Epidermal melanocyte (primary cell): ENCODE measurements around the gene TNS1.
"Not testable (repeated sequence)": the region's sequence is repeated elsewhere in the genome, so short reads cannot be mapped to it uniquely, and the experiment has no call there.

Source experiments
- DNase-seq: peaks from one replicate; pipeline ENCODE4 v3.0.0; 2011; ENCODE audit warnings: low spot score; ENCODE audit not compliant: insufficient read length

The TNS1 gene

DNA sequence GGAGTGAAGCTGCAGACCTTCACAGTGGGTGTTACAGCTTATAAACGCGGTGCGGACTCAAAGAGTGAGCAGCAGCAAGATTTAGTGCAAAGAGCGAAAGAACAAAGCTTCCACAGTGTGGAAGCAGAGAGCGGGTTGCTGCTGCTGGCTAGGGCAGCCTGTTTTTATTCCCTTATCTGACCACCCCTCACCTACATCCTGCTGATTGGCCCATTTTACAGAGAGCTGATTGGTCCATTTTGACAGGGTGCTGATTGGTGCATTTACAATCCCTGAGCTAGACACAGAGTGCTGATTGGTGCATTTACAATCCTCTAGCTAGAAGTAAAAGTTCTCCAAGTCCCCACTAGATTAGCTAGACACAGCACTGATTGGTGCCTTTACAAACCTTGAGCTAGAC, 216.2 kb downstream of the TNS1 start:
- not testable (repeated sequence) for DNase-seq

DNA sequence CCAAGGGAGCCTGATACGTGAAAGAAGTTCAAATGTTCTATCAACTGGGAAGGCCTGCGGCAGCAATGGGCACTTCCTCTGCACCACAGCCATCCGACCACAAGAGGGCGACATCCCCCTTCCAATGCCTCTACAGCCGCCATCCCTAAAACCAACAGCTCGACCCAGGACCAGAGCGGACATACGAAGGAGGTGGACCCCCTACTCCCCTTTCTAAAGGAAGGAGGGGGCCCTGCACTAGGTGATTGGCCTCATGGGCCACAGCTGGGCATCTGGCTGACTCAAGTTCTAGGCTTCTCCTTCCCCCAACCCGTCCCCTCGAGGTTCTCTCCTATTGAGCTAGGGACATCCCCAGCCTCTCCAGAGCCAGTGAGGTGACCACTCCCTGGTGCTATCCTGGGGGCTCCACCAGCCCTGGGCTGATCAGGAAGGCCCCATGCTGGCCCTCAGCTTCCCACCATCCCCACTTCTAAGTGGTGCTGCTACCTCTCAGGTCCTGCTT, 217.2 kb downstream of the TNS1 start:
- DNase-seq, result peak; percentile 71

DNA sequence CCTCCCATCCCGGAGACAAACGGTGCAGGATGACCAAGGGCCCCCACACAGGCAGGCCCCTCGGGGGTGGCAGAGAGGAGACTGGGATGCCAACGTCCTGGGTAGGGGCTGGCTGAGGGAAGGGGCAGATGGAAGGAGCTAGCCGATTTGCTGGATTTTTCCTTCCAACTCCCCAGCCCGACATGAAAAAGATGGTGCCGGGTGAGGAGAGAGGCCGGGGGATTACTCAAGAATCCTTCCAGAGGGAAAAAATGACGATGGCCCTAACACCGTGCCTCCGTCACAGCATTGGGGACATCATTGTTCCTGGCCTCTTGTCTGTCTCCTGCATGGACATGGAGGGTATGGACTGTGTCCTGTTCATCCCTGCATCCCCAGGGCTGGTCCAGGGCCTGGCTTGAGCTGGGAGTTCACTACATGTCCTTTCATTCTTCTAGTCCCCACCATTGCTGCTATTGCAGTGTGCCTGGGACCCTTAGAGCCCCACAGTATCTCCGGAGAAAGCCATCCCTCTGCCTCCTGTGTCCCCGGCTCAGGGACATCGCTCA, 217.7 kb downstream of the TNS1 start:
- DNase-seq, result no peak

DNA sequence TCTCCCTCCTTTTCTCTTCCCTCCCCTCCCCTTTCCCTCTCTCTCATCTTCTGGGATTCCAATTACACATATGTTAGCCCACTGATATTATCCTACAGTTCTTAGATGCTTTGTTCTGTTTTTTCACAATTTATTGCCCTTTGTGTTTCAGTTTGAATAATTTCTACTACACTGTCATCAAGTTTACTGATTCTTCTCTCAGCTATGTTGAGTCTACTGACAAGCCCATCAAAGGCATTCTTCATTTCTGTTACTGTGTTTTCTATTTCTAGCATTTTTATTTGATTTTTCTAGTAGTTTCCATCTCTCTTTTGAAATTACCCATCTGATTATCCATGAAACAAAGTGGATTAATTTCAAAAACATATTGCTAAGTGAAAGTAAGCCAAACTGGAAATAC, 219.6 kb downstream of the TNS1 start:
- no peak for DNase-seq

DNA sequence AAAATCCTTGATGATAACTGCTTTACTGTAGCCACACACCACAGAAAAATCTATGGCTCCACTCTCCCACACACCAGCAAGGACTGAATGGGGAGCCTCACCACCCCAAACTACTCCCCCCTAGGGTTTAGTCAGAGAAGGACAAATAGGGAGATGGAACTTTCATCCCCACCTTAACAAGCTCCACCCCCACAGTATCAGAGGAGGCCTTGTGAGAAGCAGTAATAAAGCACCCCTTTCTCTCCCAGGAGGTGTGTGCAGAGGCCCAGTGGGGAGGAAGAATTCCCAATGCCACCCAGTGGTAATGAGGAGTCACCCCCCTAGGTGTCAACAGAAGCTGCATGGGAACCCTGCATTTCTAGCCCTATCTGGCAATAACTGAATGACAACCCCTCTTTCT, 224.9 kb downstream of the TNS1 start:
- no peak for DNase-seq

DNA sequence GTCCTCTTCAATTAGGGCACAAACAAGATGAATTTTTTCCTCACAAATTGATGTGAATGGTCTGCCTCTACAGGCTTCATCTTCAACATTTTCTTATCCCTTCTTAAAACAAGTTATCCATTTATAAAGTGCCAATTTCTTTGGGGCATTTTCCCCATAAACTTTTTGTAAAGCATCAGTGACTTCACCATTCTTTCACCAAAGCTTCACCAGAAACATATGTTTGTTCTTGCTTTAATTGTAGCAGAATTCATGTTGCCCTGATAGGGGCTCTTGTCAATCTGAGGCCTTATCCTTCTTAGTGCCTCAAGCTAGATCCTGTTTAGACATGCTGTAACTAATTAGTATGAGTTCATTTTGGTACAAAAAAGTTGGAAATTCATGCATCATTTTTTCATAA, 226.2 kb downstream of the TNS1 start:
- no peak for DNase-seq

DNA sequence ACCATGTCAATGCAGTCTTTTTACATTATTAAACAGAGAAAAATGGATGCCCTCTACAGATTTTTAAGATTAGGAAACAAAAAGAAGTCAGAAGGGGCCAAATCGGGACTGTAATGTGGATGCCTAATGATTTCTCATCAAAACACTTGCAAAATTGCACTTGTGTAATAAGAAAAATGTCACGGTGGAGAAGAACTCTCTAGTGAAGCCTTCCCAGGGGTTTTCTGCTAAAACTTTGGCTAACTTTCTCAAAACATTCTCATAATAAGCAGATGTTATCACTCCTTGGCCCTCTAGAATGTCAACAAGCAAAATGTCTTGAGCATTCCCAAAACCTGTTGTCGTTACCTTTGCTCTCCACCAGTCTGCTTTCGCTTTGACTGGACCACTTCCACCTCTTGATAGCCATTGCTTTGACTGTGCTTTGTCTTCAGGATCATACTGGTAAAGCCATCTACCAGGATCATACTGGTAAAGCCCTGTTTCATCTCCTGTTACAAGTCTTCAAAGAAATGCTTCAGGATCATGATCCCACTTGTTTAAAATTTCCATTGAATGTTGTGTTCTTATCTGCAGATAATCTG, 226.8 kb downstream of the TNS1 start:
- DNase-seq, result no peak

DNA sequence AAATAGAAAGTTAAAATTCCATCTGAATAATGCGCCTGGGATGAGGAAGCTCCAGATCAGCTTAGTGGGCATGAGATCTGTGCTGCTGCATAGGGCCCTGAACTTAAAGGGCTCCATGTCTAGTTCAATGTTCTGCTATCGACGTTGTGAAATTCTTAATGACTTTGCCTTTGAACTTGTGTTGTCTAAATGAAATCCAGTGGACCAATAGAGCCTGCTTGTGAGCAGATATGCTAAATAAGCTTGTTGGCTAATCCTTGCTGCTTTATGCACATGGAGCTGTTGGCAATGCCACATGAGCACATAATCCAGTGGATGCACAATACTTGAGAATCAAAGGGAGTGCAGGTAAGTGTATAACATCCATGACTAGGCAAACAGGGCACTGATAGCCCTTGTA, 228.6 kb downstream of the TNS1 start:
- DNase-seq, result no peak

DNA sequence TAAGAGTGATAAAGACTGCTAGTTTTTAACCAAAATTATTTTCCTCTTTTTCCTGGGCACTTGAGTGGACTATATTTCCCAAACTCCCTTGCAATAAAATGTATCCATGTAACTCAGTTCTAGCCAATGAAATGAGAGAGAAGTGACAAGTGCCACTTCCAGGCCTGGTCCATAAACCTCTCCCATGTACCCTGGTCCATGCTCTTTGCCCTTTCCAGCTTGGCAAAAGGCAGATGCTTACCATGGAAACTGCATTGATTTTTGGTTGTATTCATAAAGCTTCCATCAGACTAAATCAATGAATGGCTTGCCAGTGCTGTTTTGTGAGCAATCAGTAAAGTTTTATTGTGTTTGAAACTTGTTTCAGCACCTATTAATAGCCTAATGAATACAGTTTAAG, 229.3 kb downstream of the TNS1 start:
- DNase-seq, result no peak

DNA sequence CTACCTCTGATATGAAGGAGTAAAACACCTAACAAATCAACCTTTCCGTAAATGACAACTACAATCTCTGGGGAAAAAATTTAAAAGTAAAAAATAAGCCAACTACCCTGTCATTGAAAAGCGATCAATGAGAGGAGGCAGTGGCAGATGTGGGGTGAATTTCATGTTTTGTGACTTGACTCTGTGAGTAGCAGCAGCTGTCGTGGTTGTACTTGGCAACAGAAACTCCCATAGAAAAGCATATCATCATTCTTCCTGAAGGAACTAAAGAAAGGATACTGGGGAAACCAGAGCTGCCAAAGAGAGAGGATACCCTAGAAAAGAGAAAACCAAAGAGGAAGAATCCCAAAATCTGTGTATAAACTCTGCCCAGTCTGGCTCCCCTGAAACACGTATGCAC, 236.4 kb downstream of the TNS1 start:
- no peak for DNase-seq

DNA sequence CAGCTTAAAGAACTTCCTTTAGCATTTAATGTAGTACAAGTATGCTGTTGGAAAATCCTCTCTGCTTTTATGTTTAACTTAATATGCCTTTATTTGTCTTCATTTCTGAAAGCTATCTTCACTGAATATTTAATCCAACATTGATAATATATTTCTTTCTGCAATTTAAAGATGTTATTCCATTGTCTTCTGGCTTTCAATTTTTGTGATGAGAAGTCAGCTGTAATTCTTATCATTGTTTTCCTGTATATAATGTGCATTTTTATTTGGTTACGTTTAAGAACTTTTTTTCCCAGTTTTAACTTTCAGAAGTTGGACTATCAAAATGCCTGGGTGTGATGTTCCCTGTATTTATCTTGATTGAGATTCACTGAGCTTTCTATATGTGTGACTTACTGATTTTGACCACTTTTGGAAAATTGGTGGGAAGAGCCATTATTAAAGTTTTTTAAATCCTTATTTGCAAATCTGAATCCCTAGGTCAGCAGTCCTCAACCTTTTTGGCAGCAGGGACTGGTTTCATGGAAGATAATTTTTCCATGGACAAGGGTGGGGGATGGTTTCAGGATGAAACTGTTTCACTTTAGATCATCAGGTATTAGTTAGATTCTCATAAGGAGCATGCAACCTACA, 241.0 kb downstream of the TNS1 start:
- DNase-seq, result no peak

DNA sequence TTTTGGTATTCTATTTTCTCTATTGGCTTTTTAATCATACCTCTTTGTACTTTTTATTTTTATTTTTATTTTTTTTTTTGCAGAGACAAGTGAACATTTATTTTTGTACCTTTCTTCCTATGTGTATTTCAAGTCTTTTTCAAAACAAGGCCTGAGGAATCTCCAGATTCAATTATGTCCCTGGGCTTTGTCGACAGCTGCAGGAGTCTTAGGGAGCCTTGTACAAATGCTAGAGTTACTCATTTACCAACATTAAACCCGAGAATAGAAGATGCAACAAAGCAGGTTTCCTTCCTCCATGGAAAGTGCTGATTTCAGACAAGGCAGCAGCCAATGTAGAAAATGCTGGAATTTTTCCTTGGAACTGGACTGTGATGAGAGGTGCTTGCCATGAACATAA, 242.8 kb downstream of the TNS1 start:
- no peak for DNase-seq

DNA sequence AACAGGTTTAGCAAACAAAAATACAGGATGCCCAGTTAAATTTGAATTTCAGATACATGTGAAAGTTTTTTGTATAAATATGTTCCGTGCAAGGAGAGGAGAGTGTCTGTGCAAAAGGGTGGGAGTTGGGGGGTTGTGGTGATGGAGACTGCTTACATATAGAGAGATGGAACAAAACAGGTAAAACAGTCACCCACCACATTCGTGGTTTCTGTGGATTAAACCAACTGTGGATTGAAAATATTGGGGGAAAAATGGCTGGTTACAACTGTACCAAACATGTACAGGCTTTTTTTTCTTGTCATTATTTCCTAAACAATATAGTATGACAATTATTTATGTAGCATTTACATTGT, 245.7 kb downstream of the TNS1 start:
- no peak for DNase-seq

DNA sequence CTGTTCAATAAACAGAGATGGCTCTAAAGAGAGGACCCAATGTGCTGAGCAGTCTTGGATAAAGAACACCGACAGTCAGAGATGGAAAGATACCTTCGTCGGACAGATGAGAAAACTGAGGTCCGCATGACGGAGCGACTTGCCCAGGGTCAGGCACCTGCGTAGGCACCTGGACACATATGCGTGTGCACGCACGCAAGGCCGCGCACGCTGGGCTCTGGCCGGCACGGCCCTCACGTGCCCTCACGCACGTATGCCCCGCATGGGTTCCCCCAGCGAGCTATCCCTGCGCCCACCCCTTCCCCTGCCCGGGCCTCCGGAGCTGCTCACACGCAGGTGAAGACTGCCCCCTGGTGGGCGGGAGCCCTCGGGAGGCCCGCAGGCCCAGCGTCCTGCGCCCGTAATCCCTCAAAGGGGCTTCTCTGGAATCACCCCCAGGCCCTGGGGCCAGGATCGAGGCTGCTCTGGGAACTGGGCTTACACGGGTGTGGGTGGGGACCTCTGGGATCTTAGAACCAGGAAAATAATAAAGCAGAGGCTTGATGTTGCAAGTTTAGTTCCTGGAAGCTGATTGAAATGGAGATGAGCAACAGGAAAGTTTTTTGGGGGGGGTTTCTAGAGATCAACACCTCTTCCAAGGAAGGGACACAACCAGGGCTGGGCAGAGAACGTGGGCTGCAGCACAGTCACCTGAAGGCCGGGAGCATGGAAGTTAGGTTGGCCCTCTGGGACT, 246.3 kb downstream of the TNS1 start:
- DNase-seq, result peak; percentile 69

DNA sequence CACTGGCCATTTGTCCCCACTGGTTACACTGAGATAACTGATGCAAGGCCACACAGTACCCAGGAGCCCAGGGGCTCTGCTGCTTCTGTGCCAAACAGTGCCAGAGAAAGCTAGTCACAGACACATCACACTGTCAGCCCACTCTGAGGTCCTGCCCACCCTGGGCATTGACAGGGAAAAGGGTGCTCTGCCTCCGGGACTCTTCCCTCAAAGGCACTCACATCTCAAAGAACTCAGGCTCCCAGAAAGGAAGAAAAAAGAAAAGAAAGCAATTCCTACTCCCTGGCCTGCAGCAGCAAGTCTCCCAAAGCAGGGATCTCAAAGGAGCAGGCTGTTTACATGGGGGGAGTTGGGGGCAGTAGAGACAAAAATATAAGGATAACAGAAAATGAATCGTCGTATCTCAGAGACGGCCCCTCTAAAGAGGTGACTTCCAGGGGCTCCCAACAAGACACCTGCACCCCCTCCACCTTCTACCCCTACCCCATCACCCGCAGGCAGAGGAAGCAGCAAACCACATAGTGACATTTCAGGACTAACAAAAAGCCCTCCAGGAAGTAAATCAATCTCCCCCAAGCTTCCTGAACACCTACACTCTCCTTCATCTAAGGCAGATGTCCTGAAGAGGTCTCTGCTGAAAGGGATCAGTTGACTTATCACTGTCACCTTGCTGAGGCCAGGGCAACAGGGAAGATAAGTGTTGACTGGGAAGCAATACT, 247.6 kb downstream of the TNS1 start:
- no peak for DNase-seq

DNA sequence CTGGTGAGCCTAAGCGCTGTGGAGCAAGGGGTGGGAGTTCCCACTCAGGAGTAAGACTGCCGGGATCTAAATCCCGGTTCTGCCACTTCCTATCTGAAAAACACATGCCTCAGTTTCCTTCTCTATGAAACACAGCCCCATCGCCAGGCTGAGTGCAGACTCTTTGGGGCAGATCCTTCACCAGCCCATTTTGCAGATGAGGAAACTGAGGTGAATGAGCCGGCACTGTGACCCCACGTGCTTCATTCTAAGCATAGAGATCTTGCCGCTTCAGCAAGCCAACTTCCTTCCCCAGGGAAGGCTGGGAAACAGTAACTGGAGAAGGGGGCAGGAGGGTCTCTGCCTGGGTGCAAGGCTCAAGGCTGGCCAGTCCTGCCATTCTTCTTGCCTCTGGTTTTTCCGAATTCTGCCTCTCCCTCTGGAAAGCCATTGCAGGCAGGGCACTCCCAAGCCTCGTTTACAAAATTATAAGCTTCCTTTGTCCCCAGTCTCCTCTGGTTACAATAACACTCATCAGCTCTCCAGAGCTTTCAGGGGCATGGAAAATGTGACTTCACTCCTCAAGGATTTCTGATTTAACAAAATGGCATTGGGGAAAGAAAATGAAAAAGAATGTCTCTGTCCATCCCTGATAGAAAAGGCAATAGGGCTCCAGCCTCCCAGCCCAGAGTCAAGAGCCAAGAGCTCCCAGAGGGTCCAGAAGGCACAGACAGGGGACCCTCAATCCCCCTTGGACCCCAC, 249.2 kb downstream of the TNS1 start:
- DNase-seq, result no peak

DNA sequence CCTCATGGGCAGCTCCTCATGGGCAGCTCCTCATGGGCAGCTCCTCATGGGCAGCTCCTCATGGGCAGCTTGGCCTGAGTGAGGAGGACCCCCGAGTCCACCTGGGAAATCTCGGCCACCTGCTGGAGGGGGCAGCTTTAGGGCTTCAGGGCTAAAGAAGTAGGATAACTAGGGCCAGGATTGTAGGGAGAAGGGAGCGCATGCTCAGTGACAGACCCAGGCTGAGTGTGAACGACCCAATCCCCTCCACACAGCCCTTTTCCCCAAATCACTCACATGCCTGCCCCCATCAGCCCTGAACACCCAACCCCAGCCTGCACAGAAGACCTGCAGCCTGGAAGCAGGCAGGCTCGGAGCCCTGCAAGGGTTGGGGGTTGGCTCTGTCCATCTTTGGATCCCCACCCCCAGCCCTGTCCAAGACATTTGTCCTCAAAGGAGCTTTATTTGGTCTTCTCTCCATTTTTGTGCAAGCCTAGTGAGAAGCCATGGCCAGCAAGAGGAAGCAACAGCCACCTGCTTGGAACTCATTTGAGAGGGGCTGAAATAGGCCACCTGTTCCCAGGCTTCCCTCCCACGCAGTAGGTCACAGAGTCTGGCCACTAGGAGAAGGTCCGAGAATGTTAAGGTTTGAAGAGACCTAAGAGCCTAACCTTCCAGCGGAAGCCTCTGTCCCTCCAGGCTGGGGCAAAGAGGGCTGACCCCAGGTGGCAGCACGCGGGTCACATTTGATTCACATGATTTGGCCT, 249.9 kb downstream of the TNS1 start:
- no peak for DNase-seq

DNA sequence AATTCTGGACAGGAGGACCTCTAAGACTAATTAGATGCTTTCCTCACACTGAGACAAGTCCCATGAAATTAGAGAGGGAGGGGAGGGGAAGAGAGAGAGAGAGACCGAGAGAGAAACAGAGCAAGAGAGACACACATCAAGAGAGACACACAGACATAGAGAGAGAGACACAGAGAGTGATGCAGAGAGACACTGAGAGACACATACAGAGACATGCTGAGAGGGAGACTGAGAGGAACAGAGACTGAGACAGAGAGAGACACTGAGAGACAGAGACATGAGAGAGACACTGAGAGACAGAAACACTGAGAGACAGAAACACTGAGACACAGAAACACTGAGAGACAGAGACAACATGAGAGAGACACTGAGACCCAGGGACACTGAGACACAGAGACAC, 250.8 kb downstream of the TNS1 start:
- no peak for DNase-seq

DNA sequence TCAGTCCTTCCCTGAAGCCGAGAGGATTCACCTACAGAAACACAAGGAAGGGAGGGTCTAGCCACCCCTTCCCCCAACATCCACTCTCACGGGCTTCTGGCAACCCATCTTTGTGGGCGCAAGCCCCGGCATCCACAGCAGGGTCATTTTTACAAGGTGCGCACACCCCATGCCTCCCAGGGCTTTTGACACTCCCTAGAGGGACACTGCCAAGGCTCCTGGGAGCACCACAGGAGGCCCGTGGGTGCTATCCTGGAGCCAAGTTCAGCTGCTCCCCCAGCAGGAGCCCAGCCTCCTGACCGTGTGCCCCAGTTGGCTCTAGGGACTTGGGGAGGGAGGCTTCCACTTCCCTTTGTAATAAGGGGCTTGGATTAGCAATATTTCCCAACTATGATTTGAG, 251.6 kb downstream of the TNS1 start:
- DNase-seq, result no peak
